ENCODE measurements around the gene ARL4A. TPM values are rescaled to one million over a fixed set of nuclear protein-coding genes. Genes with fewer than 3 reads are reported as not detected.

The ARL4A gene
- total RNA-seq, 1 donor from 2014 or later, result 21.2 TPM

Other genes with a start within 250 kb of the ARL4A start
- gene SCIN, start 116.9 kb upstream of the ARL4A start, total RNA-seq, result 9.8 TPM